Measurements from ENCODE around the gene ADGRG2. TPM values are rescaled to one million over a fixed set of nuclear protein-coding genes. Genes with fewer than 3 reads are reported as not detected.

ADGRG2 gene
- total and polyA plus RNA-seq, 10 donors: 1.8 to 3.0 (median 1.9) TPM

GRCh38 chrX:19156186-19156585, 33.9 kb upstream of the ADGRG2 start:
- no peaks in the 10 kb centered on the region for H3K4me1 ChIP-seq
- no peaks in the 10 kb centered on the region for H3K9me3 ChIP-seq
- no peak for TF ChIP-seq POLR2A (IDR thresholded peaks at IDR 0.05)
- TF ChIP-seq CTCF (IDR thresholded peaks at IDR 0.05 in 8 of 11, conservative IDR thresholded peaks at IDR 0.05 in 3 of 11): no peak
- TF ChIP-seq POLR2AphosphoS5 (IDR thresholded peaks at IDR 0.05): no peak
- no peak overlapping the region for H3K4me3 ChIP-seq
- H3K27me3 ChIP-seq (replicated peaks in 1 of 7): no peaks in the 10 kb centered on the region
- intact Hi-C loops (cut with DNase I; ENCODE audit: low total_unique reads): no loop called here
- WGBS, 5 donors: 38 to 63% (median 47%) methylated on average over 4 of the region's 4 CpGs
- H3K36me3 ChIP-seq: no peaks in the 10 kb centered on the region
- DNase-seq: no peak
- no peak overlapping the region for H3K27ac ChIP-seq

GRCh38 chrX:19152762-19153161, 30.5 kb upstream of the ADGRG2 start:
- no peak overlapping the region for H3K27ac ChIP-seq
- H3K9me3 ChIP-seq: peaks cover 0 to 8% (median 0%) of the 10 kb centered on the region in 8 donors
- TF ChIP-seq POLR2AphosphoS5 (IDR thresholded peaks at IDR 0.05) (no peak), POLR2A (IDR thresholded peaks at IDR 0.05) (no peak), CTCF (IDR thresholded peaks at IDR 0.05 in 8 of 11, conservative IDR thresholded peaks at IDR 0.05 in 3 of 11) (no peak)
- H3K4me3 ChIP-seq: no peak overlapping the region
- no peaks in the 10 kb centered on the region for H3K36me3 ChIP-seq
- WGBS, 5 donors: 71 to 88% (median 82%) methylated on average over 2 of the region's 2 CpGs
- DNase-seq: no peak
- H3K27me3 ChIP-seq (replicated peaks in 1 of 7): no peaks in the 10 kb centered on the region
- intact Hi-C loops (cut with DNase I; ENCODE audit: low total_unique reads): no loop called here
- H3K4me1 ChIP-seq: no peaks in the 10 kb centered on the region

GRCh38 chrX:19137067-19137466, 14.8 kb upstream of the ADGRG2 start:
- Histone ChIP-seq H3K4me3 (no peak overlapping the region), H3K27ac (no peak overlapping the region), H3K9me3 (no peaks in the 10 kb centered on the region), H3K36me3 (no peaks in the 10 kb centered on the region), H3K27me3 (replicated peaks in 1 of 7) (peaks cover 0 to 8% (median 0%) of the 10 kb centered on the region in 7 donors), H3K4me1 (no peaks in the 10 kb centered on the region)
- DNase-seq: no peak
- TF ChIP-seq POLR2A (IDR thresholded peaks at IDR 0.05) (no peak), CTCF (IDR thresholded peaks at IDR 0.05 in 8 of 11, conservative IDR thresholded peaks at IDR 0.05 in 3 of 11) (no peak), POLR2AphosphoS5 (IDR thresholded peaks at IDR 0.05) (no peak)
- WGBS, 5 donors: 55 to 83% (median 68%) methylated on average over 2 of the region's 2 CpGs
- intact Hi-C loops (cut with DNase I; ENCODE audit: low total_unique reads): no loop called here

- intact Hi-C loops (cut with DNase I; ENCODE audit: low total_unique reads): no loop called here
- TF ChIP-seq POLR2A (IDR thresholded peaks at IDR 0.05) (no peak), POLR2AphosphoS5 (IDR thresholded peaks at IDR 0.05) (no peak), CTCF (IDR thresholded peaks at IDR 0.05 in 8 of 11, conservative IDR thresholded peaks at IDR 0.05 in 3 of 11) (no peak)
Measured at GRCh38 chrX:19133784-19134183, 11.5 kb upstream of the ADGRG2 start.

More at GRCh38 chrX:19133784-19134183, 11.5 kb upstream of the ADGRG2 start:
- Histone ChIP-seq H3K4me1 (no peaks in the 10 kb centered on the region), H3K9me3 (no peaks in the 10 kb centered on the region), H3K4me3 (no peak overlapping the region), H3K36me3 (no peaks in the 10 kb centered on the region), H3K27ac (no peak overlapping the region), H3K27me3 (replicated peaks in 1 of 7) (no peaks in the 10 kb centered on the region)
- 75 to 84% (median 79%) methylated on average over 5 of the region's 5 CpGs for WGBS, 5 donors
- no peak for DNase-seq

Measured in spleen (tissue), 11 donors.